B cell (primary cell): ENCODE data around the gene ELF1.

Experiments
- CTCF ChIP-seq: fragments of 200-600 bp; IDR thresholded peaks from one replicate; pipeline ENCODE4 v1.8.0; 2022; ENCODE audit warnings: antibody characterized with exemption, mild to moderate bottlenecking
- EZH2 ChIP-seq: IDR thresholded peaks from 2 replicates; pipeline ENCODE4 v1.6.1; 2012; ENCODE audit warnings: borderline replicate concordance, low read depth, mild to moderate bottlenecking, moderate library complexity, low read length; ENCODE audit not compliant: insufficient read depth, poor library complexity, severe bottlenecking

GRCh38 chr13:40993987-40994386, 25.1 kb downstream of the ELF1 start:
- TF ChIP-seq CTCF = no peak
- no peak for TF ChIP-seq EZH2
